ENCODE measurements around the gene TMEM89.

DNA sequence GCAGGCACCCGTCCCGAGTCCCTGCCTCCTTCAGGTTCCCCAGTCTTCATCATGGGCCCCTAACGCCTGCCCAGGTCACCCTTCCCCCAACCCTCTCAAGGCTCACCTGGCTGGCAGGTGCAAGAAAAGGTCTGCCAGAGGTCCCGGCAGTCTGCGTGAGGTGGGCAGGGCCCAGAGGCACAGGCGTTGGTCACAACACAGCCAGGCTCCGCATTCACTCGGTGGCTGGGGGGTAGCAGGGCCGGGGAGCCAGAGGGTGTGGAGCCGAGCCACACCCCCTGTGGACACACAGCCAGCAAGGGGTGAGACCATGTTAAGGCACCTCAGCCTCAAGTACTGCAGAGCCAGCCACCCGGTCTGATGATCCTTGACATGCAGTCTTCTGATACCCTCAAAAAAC, 30.2 kb upstream of the TMEM89 start:
- TF ChIP-seq, protein P1, sequence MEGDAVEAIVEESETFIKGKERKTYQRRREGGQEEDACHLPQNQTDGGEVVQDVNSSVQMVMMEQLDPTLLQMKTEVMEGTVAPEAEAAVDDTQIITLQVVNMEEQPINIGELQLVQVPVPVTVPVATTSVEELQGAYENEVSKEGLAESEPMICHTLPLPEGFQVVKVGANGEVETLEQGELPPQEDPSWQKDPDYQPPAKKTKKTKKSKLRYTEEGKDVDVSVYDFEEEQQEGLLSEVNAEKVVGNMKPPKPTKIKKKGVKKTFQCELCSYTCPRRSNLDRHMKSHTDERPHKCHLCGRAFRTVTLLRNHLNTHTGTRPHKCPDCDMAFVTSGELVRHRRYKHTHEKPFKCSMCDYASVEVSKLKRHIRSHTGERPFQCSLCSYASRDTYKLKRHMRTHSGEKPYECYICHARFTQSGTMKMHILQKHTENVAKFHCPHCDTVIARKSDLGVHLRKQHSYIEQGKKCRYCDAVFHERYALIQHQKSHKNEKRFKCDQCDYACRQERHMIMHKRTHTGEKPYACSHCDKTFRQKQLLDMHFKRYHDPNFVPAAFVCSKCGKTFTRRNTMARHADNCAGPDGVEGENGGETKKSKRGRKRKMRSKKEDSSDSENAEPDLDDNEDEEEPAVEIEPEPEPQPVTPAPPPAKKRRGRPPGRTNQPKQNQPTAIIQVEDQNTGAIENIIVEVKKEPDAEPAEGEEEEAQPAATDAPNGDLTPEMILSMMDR (IDR thresholded peaks at IDR 0.05; ENCODE audit: low read length) = no peak
- TF ChIP-seq EZH2 (optimal IDR thresholded peaks at IDR 0.05; ENCODE audit: low read depth, low read length) = no peak
- TF ChIP-seq EZH2phosphoT487 (IDR thresholded peaks at IDR 0.05; ENCODE audit: low read length) = no peak

Data from MM.1S (cell line).